K562 (cell line): Measurements from ENCODE around the gene AMH. TPM values are rescaled to one million over a fixed set of nuclear protein-coding genes. Genes with fewer than 3 reads are reported as not detected.

Source experiments
- ATAC-seq: fragments of 200-7000 bp; cut with Tn5 transposase; 3 replicates; pipeline ENCODE4 v1.9.1; 2020; ENCODE audit warnings: moderate library complexity
- BruUV-seq: library from RNA; stranded (reverse); fragments of 400-500 nt; replicated peaks from 2 replicates; lab custom pipeline; 2021; lab: Mats Ljungman, UMichigan
- CTCF ChIA-PET: fragments of 300-600 bp; formaldehyde crosslinking; extraction: SDS; loops from one replicate; lab custom pipeline; 2021; ENCODE audit warnings: low intra/inter-chr PET ratio; lab: Yijun Ruan, JAX
- POLR2A ChIA-PET: fragments of 300-600, 350-650 bp; sonication (Branson Sonifier 250); formaldehyde crosslinking; extraction: SDS; loops from one replicate; lab custom pipeline; 2021; ENCODE audit warnings: antibody characterized with exemption, inconsistent platforms; lab: Yijun Ruan, JAX
- DNase-seq, 4 experiments: peaks; one replicate each; pipeline versions ENCODE4 v3.0.0 to v3.0.0-alpha.2; 2011 to 2018; ENCODE audit warnings: low spot score in 3 of 4, mixed read lengths in 3 of 4; ENCODE audit errors: extremely low read depth in 1 of 4
- FAIRE-seq: peaks from 2 replicates; lab custom pipeline; 2011; peaks lifted over from hg19 to GRCh38; lab: Jason Lieb, UNC
- H2AFZ ChIP-seq: 2 replicates; pipeline ENCODE4 v1.6.0; 2011; ENCODE audit warnings: low read depth, low read length, control low read depth, inconsistent platforms
- H3K27ac ChIP-seq: fragments of 200-600 bp; 3 replicates; pipeline ENCODE4 v1.8.0; 2011; ENCODE audit warnings: low read depth, mild to moderate bottlenecking, control low read depth, inconsistent platforms, low read length, moderate library complexity, mixed read lengths; ENCODE audit errors: extremely low read depth
- H3K27me3 ChIP-seq, 2 experiments: fragments of 300-600 bp in 1 of 2; 2 replicates in 1 of 2; 3 replicates in 1 of 2; pipeline versions ENCODE4 v1.6.0 to v1.8.0; 2011; ENCODE audit warnings: inconsistent platforms in 2 of 2, low read length in 2 of 2, mild to moderate bottlenecking in 1 of 2, mixed read lengths in 1 of 2, moderate library complexity in 1 of 2; ENCODE audit not compliant: control insufficient read depth in 2 of 2, insufficient read depth in 2 of 2
- H3K36me3 ChIP-seq: fragments of 300-600 bp; 3 replicates; pipeline ENCODE4 v1.8.0; 2011; ENCODE audit warnings: mild to moderate bottlenecking, low read length, inconsistent platforms; ENCODE audit not compliant: control insufficient read depth, insufficient read depth
- H3K4me1 ChIP-seq, 2 experiments: fragments of 200-600 bp in 1 of 2; replicated peaks in 1 of 2; 2 replicates in 1 of 2; 3 replicates in 1 of 2; pipeline versions ENCODE4 v1.5.1 to v1.8.0; 2011; ENCODE audit warnings: inconsistent platforms in 2 of 2, low read length in 2 of 2, mild to moderate bottlenecking in 1 of 2, mixed read lengths in 1 of 2, moderate library complexity in 1 of 2; ENCODE audit not compliant: control insufficient read depth in 2 of 2, insufficient read depth in 2 of 2
- H3K4me2 ChIP-seq: 2 replicates; pipeline ENCODE4 v1.6.1; 2011; ENCODE audit warnings: low read length, control low read depth, inconsistent platforms, mixed read lengths; ENCODE audit not compliant: insufficient read depth
- H3K4me3 ChIP-seq: fragments of 200-600 bp; sonication (generic), shearing (Covaris generic); 2 replicates; pipeline ENCODE4 v1.5.1; 2016; ENCODE audit warnings: control low read depth, inconsistent platforms
- H3K79me2 ChIP-seq: fragments of 200-600 bp; 3 replicates; pipeline ENCODE4 v1.8.0; 2011; ENCODE audit warnings: low read length, inconsistent platforms; ENCODE audit not compliant: control insufficient read depth, insufficient read depth
- H3K9ac ChIP-seq, 2 experiments: 2 replicates each; pipeline versions ENCODE4 v1.6.0 to v1.6.1; 2011; ENCODE audit warnings: low read depth in 2 of 2, low read length in 2 of 2, control low read depth in 1 of 2, inconsistent platforms in 1 of 2, mild to moderate bottlenecking in 1 of 2, mixed read lengths in 1 of 2; ENCODE audit not compliant: insufficient read depth in 1 of 2
- H3K9me1 ChIP-seq: one replicate; pipeline ENCODE4 v1.6.0; 2011; ENCODE audit warnings: inconsistent platforms, mild to moderate bottlenecking, low read length, moderate library complexity; ENCODE audit not compliant: control insufficient read depth, insufficient read depth
- H3K9me3 ChIP-seq: replicated peaks from 2 replicates; pipeline ENCODE4 v1.5.1; 2011; ENCODE audit warnings: low read depth, low read length, inconsistent platforms; ENCODE audit not compliant: control insufficient read depth, insufficient read depth
- H4K20me1 ChIP-seq: replicated peaks from 2 replicates; pipeline ENCODE4 v1.6.1; 2011; ENCODE audit warnings: low read length, inconsistent platforms, mixed read lengths; ENCODE audit not compliant: control insufficient read depth, insufficient read depth
- CEBPG ChIP-seq, 3 experiments: fragments of 200-800 bp in 1 of 3; sonication (Bioruptor generic) in 1 of 3; sonication (generic) in 1 of 3; formaldehyde crosslinking in 1 of 3; IDR thresholded peaks in 2 of 3; conservative IDR thresholded peaks in 1 of 3; 2 replicates each; pipeline versions ENCODE4 v1.6.1 to v1.8.0; 2016 to 2022; ENCODE audit warnings: missing compliant biosample characterization in 2 of 3, missing genetic modification characterization in 2 of 3, mild to moderate bottlenecking in 1 of 3, missing genetic modification reagents in 1 of 3
- CXXC5 ChIP-seq: fragments of 250-450 bp; sonication (Bioruptor Pico); IDR thresholded peaks from 2 replicates; pipeline ENCODE4 v1.8.0; 2022; ENCODE audit warnings: inconsistent platforms, mild to moderate bottlenecking, moderate library complexity
- ELF1 ChIP-seq: fragments of 200-800 bp; sonication (Bioruptor generic); IDR thresholded peaks from 2 replicates; pipeline ENCODE4 v1.6.1; 2016; ENCODE audit warnings: missing genetic modification characterization, missing compliant biosample characterization
- HEY1 ChIP-seq: fragments of 250-450 bp; sonication (Bioruptor Pico); IDR thresholded peaks from 2 replicates; pipeline ENCODE4 v1.5.0; 2020; ENCODE audit warnings: mild to moderate bottlenecking, moderate library complexity, borderline replicate concordance
- JUNB ChIP-seq: fragments of 450-650 bp; formaldehyde crosslinking; conservative IDR thresholded peaks from 2 replicates; pipeline ENCODE4 v1.4.0; 2020; ENCODE audit warnings: mild to moderate bottlenecking
- MAZ ChIP-seq, 2 experiments: fragments of 450-650 bp in 1 of 2; sonication (generic) in 1 of 2; formaldehyde crosslinking; IDR thresholded peaks in 1 of 2; conservative IDR thresholded peaks in 1 of 2; 2 replicates each; pipeline versions ENCODE4 v1.4.0 to v1.5.0; 2020; ENCODE audit warnings: mild to moderate bottlenecking in 1 of 2, missing genetic modification reagents in 1 of 2
- PHF21A ChIP-seq: fragments of 450-650 bp; IDR thresholded peaks from 2 replicates; pipeline ENCODE4 v1.6.1; 2017; ENCODE audit warnings: low read depth, borderline replicate concordance
- PML ChIP-seq: IDR thresholded peaks from 2 replicates; pipeline ENCODE4 v1.6.1; 2012; ENCODE audit warnings: low read length, inconsistent platforms
- POLR2AphosphoS5 ChIP-seq: IDR thresholded peaks from 2 replicates; pipeline ENCODE4 v1.6.1; 2011; ENCODE audit warnings: mild to moderate bottlenecking, low read depth, low read length, moderate library complexity; ENCODE audit not compliant: control insufficient read depth, insufficient read depth
- RBFOX2 ChIP-seq: fragments of 200-400 bp; formaldehyde crosslinking; IDR thresholded peaks from 2 replicates; pipeline ENCODE4 v1.6.1; 2017; ENCODE audit warnings: low read depth, mild to moderate bottlenecking, low read length, moderate library complexity
- RNF2 ChIP-seq: sonication (generic); IDR thresholded peaks from 2 replicates; pipeline ENCODE4 v1.6.1; 2016
- SMARCA5 ChIP-seq: fragments of 450-650 bp; IDR thresholded peaks from 2 replicates; pipeline ENCODE4 v1.6.1; 2016
- SMARCE1 ChIP-seq: fragments of 450-650 bp; IDR thresholded peaks from 2 replicates; pipeline ENCODE4 v1.7.1; 2016; ENCODE audit warnings: mild to moderate bottlenecking
- SMC3 ChIP-seq: conservative IDR thresholded peaks from 2 replicates; pipeline ENCODE4 v1.6.1; 2011; ENCODE audit warnings: low read depth, low read length, improper control_type of control experiment; ENCODE audit not compliant: insufficient read depth
- SOX6 ChIP-seq: fragments of 450-650 bp; IDR thresholded peaks from 2 replicates; pipeline ENCODE4 v1.6.1; 2014; ENCODE audit warnings: mild to moderate bottlenecking
- STAT5A ChIP-seq: IDR thresholded peaks from 2 replicates; pipeline ENCODE4 v1.6.1; 2012; ENCODE audit warnings: low read length, inconsistent platforms, borderline replicate concordance
- ZNF644 ChIP-seq: fragments of 200-800 bp; sonication (Bioruptor generic); IDR thresholded peaks from 2 replicates; pipeline ENCODE4 v1.6.1; 2016; ENCODE audit warnings: low read depth, missing genetic modification characterization, missing compliant biosample characterization
- WGBS: fragments of 100-300 bp; shearing (Covaris generic); methylation state at CpG from one replicate; pipeline ENCODE4 v1.1.6; 2016; ENCODE audit warnings: low coverage, mixed read lengths; ENCODE audit not compliant: insufficient coverage; ENCODE audit errors: missing lambda C conversion rate; 5-methylcytosine and 5-hydroxymethylcytosine counted together
- in situ Hi-C: fragments of 300-500 bp; cut with MboI; formaldehyde crosslinking; loops from 4 replicates; pipeline ENCODE4 v1.15.0; 2018; ENCODE audit warnings: inconsistent platforms, mixed read lengths
- intact Hi-C: fragments of 100-400 bp; cut with micrococcal nuclease; formaldehyde crosslinking; loops from 2 replicates; pipeline ENCODE4 v1.14.2; 2022
- polyA plus RNA-seq, 8 experiments: library from polyadenylated mRNA; depleted of rRNA in 4 of 8; stranded (reverse) in 5 of 8; unstranded in 3 of 8; fragments of >200 nt; fragmentation: Nextera tagmentation in 2 of 8; fragmentation: Illumina TruSeq in 1 of 8; extraction: Ambion mirVana in 2 of 8; extraction: Trizol in 1 of 8; gene quantifications; 2 replicates each; pipeline versions ENCODE4 v1.2.1 to v1.2.3, GENCODE V29; 2011 to 2014; ENCODE audit warnings: inconsistent platforms in 1 of 8, missing spikeins in 1 of 8
- total RNA-seq, 7 experiments: library from RNA; depleted of rRNA in 6 of 7; stranded (reverse); fragments of >200 nt in 6 of 7; fragmentation: Illumina TruSeq in 2 of 7; extraction: Trizol in 2 of 7; gene quantifications; 2 replicates each; pipeline versions ENCODE4 v1.2.1 to v1.2.3, GENCODE V29; 2011 to 2021; ENCODE audit warnings: low replicate concordance in 1 of 7
- TF ChIP-seq, protein P1 (sequence below), 2 experiments: IDR thresholded peaks; 2 replicates each; pipeline ENCODE4 v1.6.1; 2012; ENCODE audit warnings: improper control_type of control experiment in 2 of 2, low read depth in 2 of 2, low read length in 2 of 2, borderline replicate concordance in 1 of 2

The AMH gene
- total and polyA plus RNA-seq, 9 of the 15 experiments (the other 6 are each of a cell fraction or from before 2014, with no cell fraction given) = 0.29 to 27.4 (median 2.6) TPM; not detected in 2

DNA sequence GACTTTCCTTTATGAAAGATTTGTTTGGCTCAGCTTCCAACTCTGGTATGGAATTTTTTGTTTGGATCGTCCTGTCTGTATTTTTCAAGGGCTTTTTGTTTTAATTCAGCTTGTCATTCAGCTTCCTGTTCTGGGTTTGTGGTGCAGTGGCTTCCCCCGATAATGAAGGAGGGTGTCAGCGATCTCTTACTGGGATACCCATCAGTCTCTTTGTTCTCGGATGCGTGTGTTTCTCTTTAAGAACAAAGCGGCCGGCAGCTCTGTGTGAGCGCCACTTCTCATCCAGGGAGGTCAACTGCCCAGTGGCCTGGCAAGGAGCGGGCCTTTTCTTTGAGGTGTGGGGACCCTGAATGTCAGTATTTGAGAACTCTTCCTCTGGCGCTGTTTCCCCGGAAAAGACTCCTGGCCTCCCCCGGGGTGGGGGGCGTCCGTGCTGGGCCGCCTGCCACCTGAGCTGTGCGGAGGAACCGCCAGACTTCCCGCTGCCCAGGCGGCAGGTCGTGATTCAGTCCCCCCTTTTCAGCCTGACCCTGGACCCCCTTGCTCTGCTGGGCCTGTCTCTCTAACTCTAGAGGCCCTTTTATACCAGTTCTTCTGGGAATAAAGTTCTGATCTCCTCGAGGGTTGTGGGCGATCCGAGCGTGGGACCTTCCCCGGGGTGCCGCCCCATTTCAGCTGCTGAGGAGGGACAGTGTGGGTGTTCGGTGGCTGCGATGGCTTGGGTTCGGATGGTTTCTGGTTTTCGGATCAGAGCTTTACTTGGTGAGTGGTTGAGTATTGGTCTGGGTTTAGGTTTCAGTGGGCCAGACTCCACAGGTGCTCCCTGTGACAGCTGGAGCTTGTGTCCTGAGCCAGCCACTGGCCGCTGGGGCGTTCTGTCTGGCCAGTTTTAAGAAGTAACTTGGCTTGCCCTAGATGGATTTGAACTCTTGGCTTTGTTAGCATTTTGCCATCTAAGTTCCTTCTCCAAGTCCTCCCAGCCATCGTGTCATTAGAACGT is 9.1 kb upstream of the AMH start:
- Histone ChIP-seq H3K4me3 (peak overlapping the region; percentile 97), H3K4me2 (peak overlapping the region; percentile 94), H3K79me2 (peaks cover 88% of the 10 kb centered on the region), H3K4me1 (peaks cover 28 to 61% of the 10 kb centered on the region in 2 experiments), H3K9me1 (peaks cover 19% of the 10 kb centered on the region), H4K20me1 (peaks cover 60% of the 10 kb centered on the region), H3K9me3 (no peaks in the 10 kb centered on the region), H3K9ac (peak overlapping the region; percentile 90 to 93), H3K36me3 (peaks cover 63% of the 10 kb centered on the region; the same call in 2 of the 3 replicates), H3K27ac (peak overlapping the region; percentile 66), H2AFZ (no peak overlapping the region), H3K27me3 (no peaks in the 10 kb centered on the region)
- in situ Hi-C loops = loop anchor here (5.0 to 10.0 kb wide), 3 partner anchors 32 to 157 kb away; no protein-coding TSS in a partner anchor
- ChIA-PET CTCF (no interaction called here), POLR2A (interaction anchor here (0.7 to 4.8 kb wide), 11 partner anchors 9 to 395 kb away, joined by 3 to 86 read pairs (median 5); partner anchors contain the start of genes AMH, JSRP1 and PEAK3)
- intact Hi-C loops = no loop called here
- no TSS peak for BruUV-seq
- peak; percentile 73 for FAIRE-seq
- peak in 2 of 4 experiments; percentile 49 to 76 for DNase-seq
- WGBS = 10% methylated on average over 34 of the region's 34 CpGs
- ATAC-seq = peak; percentile 30
- TF ChIP-seq, protein P1, sequence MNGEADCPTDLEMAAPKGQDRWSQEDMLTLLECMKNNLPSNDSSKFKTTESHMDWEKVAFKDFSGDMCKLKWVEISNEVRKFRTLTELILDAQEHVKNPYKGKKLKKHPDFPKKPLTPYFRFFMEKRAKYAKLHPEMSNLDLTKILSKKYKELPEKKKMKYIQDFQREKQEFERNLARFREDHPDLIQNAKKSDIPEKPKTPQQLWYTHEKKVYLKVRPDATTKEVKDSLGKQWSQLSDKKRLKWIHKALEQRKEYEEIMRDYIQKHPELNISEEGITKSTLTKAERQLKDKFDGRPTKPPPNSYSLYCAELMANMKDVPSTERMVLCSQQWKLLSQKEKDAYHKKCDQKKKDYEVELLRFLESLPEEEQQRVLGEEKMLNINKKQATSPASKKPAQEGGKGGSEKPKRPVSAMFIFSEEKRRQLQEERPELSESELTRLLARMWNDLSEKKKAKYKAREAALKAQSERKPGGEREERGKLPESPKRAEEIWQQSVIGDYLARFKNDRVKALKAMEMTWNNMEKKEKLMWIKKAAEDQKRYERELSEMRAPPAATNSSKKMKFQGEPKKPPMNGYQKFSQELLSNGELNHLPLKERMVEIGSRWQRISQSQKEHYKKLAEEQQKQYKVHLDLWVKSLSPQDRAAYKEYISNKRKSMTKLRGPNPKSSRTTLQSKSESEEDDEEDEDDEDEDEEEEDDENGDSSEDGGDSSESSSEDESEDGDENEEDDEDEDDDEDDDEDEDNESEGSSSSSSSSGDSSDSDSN (IDR thresholded peaks at IDR 0.05; ENCODE audit: borderline replicate concordance in 1 of 2, low read depth in 2 of 2, low read length in 2 of 2) = 0 out of 4 replicates have a peak, but pooled peaks of 1 of the 2 experiments have one; percentile 46
- TF ChIP-seq RNF2 (no peak), SMARCA5 (peak; percentile 33; the same call in 1 of the 2 replicates), POLR2AphosphoS5 (no peak), ELF1 (tag) (0 out of 2 replicates have a peak, but pooled peaks have one; percentile 26), RBFOX2 (peak; percentile 53), PML (no peak), ZNF644 (tag) (no peak), STAT5A (no peak), SOX6 (0 out of 2 replicates have a peak, but pooled peaks have one; percentile 37), CXXC5 (CRISPR knock-in tag) (peak; percentile 34; the same call in 1 of the 2 replicates), HEY1 (CRISPR knock-in tag) (no peak), MAZ (CRISPR knock-in tag; conservative IDR thresholded peaks at IDR 0.05 in 1 of 2, IDR thresholded peaks at IDR 0.05 in 1 of 2) (0 out of 4 replicates have a peak, but pooled peaks of 1 of the 2 experiments have one; percentile 29), JUNB (CRISPR knock-in tag) (no peak), SMARCE1 (0 out of 2 replicates have a peak, but pooled peaks have one; percentile 14), CEBPG (CRISPR knock-in tag; IDR thresholded peaks at IDR 0.05) (no peak), CEBPG (tag; conservative IDR thresholded peaks at IDR 0.05 in 1 of 2, IDR thresholded peaks at IDR 0.05 in 1 of 2) (no peak), PHF21A (no peak), SMC3 (0 out of 2 replicates have a peak, but pooled peaks have one; percentile 5)
